GM12878 (cell line): ENCODE results near the gene IQGAP2. TPM values are rescaled to one million over a fixed set of nuclear protein-coding genes. Genes with fewer than 3 reads are reported as not detected.

ENCODE experiments used
- ATAC-seq: fragments of 200-7000 bp; cut with Tn5 transposase; 3 replicates; pipeline ENCODE4 v1.9.1; 2020; ENCODE audit warnings: mild to moderate bottlenecking, moderate library complexity
- BruUV-seq: library from RNA; stranded (reverse); fragments of 400-500 nt; replicated peaks from 2 replicates; lab custom pipeline; 2021; lab: Mats Ljungman, UMichigan
- CTCF ChIA-PET: fragments of 300-600 bp; sonication (Branson Sonifier 250); formaldehyde crosslinking; extraction: SDS; loops from one replicate; lab custom pipeline; 2021; ENCODE audit warnings: inconsistent platforms; lab: Yijun Ruan, JAX
- POLR2A ChIA-PET: fragments of 350-600 bp; formaldehyde crosslinking; extraction: SDS; loops from one replicate; lab custom pipeline; 2021; ENCODE audit warnings: inconsistent platforms; lab: Charles Lee
- RAD21 ChIA-PET: fragments of 300-600 bp; sonication (Branson Sonifier 250); formaldehyde crosslinking; loops from one replicate; lab custom pipeline; 2023; ENCODE audit warnings: antibody characterized with exemption; ENCODE audit not compliant: unreplicated experiment; lab: Charles Lee
- SMC1A ChIA-PET: fragments of 300-600 bp; sonication (Branson Sonifier 250); formaldehyde crosslinking; loops from one replicate; lab custom pipeline; 2023; ENCODE audit not compliant: unreplicated experiment, uncharacterized antibody; lab: Charles Lee
- DNase-seq: peaks from one replicate; pipeline ENCODE4 v3.0.0-alpha.2; 2011; ENCODE audit warnings: low read depth, low spot score
- FAIRE-seq: peaks from 3 replicates; lab custom pipeline; 2011; peaks lifted over from hg19 to GRCh38; lab: Jason Lieb, UNC
- H2AFZ ChIP-seq: 2 replicates; pipeline ENCODE4 v1.6.0; 2011; ENCODE audit warnings: low read depth, low read length, control low read depth; ENCODE audit not compliant: control insufficient read depth
- H3K27ac ChIP-seq: 2 replicates; pipeline ENCODE4 v1.5.1; 2011; ENCODE audit warnings: control low read depth; ENCODE audit not compliant: control insufficient read depth, insufficient read depth
- H3K27me3 ChIP-seq, 2 experiments: replicated peaks in 1 of 2; 2 replicates each; pipeline versions ENCODE4 v1.6.0 to v1.6.1; 2011; ENCODE audit warnings: low read length in 1 of 2; ENCODE audit not compliant: control insufficient read depth in 2 of 2, insufficient read depth in 2 of 2
- H3K36me3 ChIP-seq, 2 experiments: 2 replicates each; pipeline ENCODE4 v1.5.1; 2011; ENCODE audit warnings: low read length in 1 of 2; ENCODE audit not compliant: control insufficient read depth in 2 of 2, insufficient read depth in 2 of 2
- H3K4me1 ChIP-seq: 2 replicates; pipeline ENCODE4 v1.6.1; 2011; ENCODE audit warnings: mild to moderate bottlenecking, low read length, moderate library complexity, mixed read lengths; ENCODE audit not compliant: control insufficient read depth, insufficient read depth
- H3K4me2 ChIP-seq: 2 replicates; pipeline ENCODE4 v1.6.0; 2011; ENCODE audit warnings: control low read depth; ENCODE audit not compliant: control insufficient read depth, insufficient read depth
- H3K4me3 ChIP-seq: fragments of 200-600 bp; sonication (generic); 2 replicates; pipeline ENCODE4 v1.5.1; 2016
- H3K79me2 ChIP-seq: 2 replicates; pipeline ENCODE4 v1.6.0; 2011; ENCODE audit warnings: low read length; ENCODE audit not compliant: control insufficient read depth, insufficient read depth
- H3K9ac ChIP-seq: 2 replicates; pipeline ENCODE4 v1.8.0; 2011; ENCODE audit warnings: low read length, control low read depth, mixed read lengths; ENCODE audit not compliant: control insufficient read depth, insufficient read depth
- H3K9me3 ChIP-seq: replicated peaks from 3 replicates; pipeline ENCODE4 v1.5.1; 2011; ENCODE audit warnings: mild to moderate bottlenecking, low read length; ENCODE audit not compliant: control insufficient read depth, insufficient read depth
- H4K20me1 ChIP-seq: 2 replicates; pipeline ENCODE4 v1.6.0; 2011; ENCODE audit not compliant: control insufficient read depth, insufficient read depth
- BHLHE40 ChIP-seq, 2 experiments: fragments of 450-650 bp in 1 of 2; IDR thresholded peaks; 2 replicates each; pipeline ENCODE4 v1.6.1; 2011 to 2017; ENCODE audit warnings: low read depth in 2 of 2, borderline replicate concordance in 1 of 2, improper control_type of control experiment in 1 of 2, low read length in 1 of 2, mild to moderate bottlenecking in 1 of 2
- CHD2 ChIP-seq: IDR thresholded peaks from 2 replicates; pipeline ENCODE4 v1.6.1; 2011; ENCODE audit warnings: low read depth, low read length, improper control_type of control experiment, borderline replicate concordance
- FOS ChIP-seq: IDR thresholded peaks from 3 replicates; pipeline ENCODE4 v1.6.1; 2011; ENCODE audit warnings: borderline replicate concordance; ENCODE audit not compliant: insufficient read length; ENCODE audit errors: extremely low read depth
- HDAC2 ChIP-seq: fragments of 200-600 bp; sonication (generic); IDR thresholded peaks from 2 replicates; pipeline ENCODE4 v1.6.1; 2017
- RBBP5 ChIP-seq: fragments of 200-600 bp; sonication (generic); conservative IDR thresholded peaks from 2 replicates; pipeline ENCODE4 v1.6.1; 2016
- TBL1XR1 ChIP-seq: IDR thresholded peaks from 2 replicates; pipeline ENCODE4 v1.6.1; 2012; ENCODE audit warnings: low read depth, low read length, improper control_type of control experiment
- WRNIP1 ChIP-seq: IDR thresholded peaks from 2 replicates; pipeline ENCODE4 v1.6.1; 2011; ENCODE audit warnings: low read depth, low read length, improper control_type of control experiment, borderline replicate concordance
- ZNF687 ChIP-seq: fragments of 450-650 bp; IDR thresholded peaks from 2 replicates; pipeline ENCODE4 v1.6.1; 2017; ENCODE audit warnings: mild to moderate bottlenecking, moderate library complexity
- WGBS: methylation state at CpG from one replicate; pipeline ENCODE4 v1.1.6; 2016; ENCODE audit warnings: low lambda C conversion rate; ENCODE audit not compliant: insufficient replicate concordance, insufficient coverage; ENCODE audit errors: missing lambda C conversion rate; 5-methylcytosine and 5-hydroxymethylcytosine counted together
- in situ Hi-C: fragments of 300-500 bp; cut with MboI; formaldehyde crosslinking; loops from 9 replicates; pipeline ENCODE4 v1.14.3; 2018; ENCODE audit warnings: mixed read lengths
- intact Hi-C: fragments of 100-400 bp; cut with micrococcal nuclease; formaldehyde crosslinking; loops from one replicate; pipeline ENCODE4 v1.14.2; 2022; ENCODE audit not compliant: unreplicated experiment
- polyA plus RNA-seq, 11 experiments: library from polyadenylated mRNA; depleted of rRNA in 4 of 11; unstranded in 6 of 11; stranded (reverse) in 5 of 11; fragments of >200 nt; fragmentation: Nextera tagmentation in 4 of 11; fragmentation: Illumina TruSeq in 1 of 11; extraction: Ambion mirVana in 4 of 11; extraction: Trizol in 1 of 11; gene quantifications; 1 replicate in 1 of 11; 2 replicates in 10 of 11; pipeline versions ENCODE4 v1.2.1 to v1.2.3, GENCODE V29; 2011 to 2016; ENCODE audit warnings: inconsistent platforms in 2 of 11, missing spikeins in 2 of 11, low read depth in 1 of 11
- total RNA-seq, 4 experiments: library from RNA; depleted of rRNA in 3 of 4; stranded (reverse); fragments of >200 nt in 3 of 4; fragmentation: Illumina TruSeq in 1 of 4; extraction: Trizol in 1 of 4; gene quantifications; 2 replicates each; pipeline versions ENCODE4 v1.2.1 to v1.2.3, GENCODE V29; 2013 to 2021
- TF ChIP-seq, protein P1 (sequence below): IDR thresholded peaks from 2 replicates; pipeline ENCODE4 v1.6.1; 2011; ENCODE audit warnings: mild to moderate bottlenecking, low read depth, low read length, moderate library complexity; ENCODE audit not compliant: insufficient replicate concordance
- TF ChIP-seq, protein P2 (sequence below): fragments of 450-650 bp; IDR thresholded peaks from 2 replicates; pipeline ENCODE4 v1.6.1; 2017; ENCODE audit warnings: mild to moderate bottlenecking

Gene IQGAP2
- total and polyA plus RNA-seq, 10 of the 15 experiments (the other 5 are each of a cell fraction or from before 2014, with no cell fraction given) = 14.5 to 41.4 (median 21.8) TPM

DNA sequence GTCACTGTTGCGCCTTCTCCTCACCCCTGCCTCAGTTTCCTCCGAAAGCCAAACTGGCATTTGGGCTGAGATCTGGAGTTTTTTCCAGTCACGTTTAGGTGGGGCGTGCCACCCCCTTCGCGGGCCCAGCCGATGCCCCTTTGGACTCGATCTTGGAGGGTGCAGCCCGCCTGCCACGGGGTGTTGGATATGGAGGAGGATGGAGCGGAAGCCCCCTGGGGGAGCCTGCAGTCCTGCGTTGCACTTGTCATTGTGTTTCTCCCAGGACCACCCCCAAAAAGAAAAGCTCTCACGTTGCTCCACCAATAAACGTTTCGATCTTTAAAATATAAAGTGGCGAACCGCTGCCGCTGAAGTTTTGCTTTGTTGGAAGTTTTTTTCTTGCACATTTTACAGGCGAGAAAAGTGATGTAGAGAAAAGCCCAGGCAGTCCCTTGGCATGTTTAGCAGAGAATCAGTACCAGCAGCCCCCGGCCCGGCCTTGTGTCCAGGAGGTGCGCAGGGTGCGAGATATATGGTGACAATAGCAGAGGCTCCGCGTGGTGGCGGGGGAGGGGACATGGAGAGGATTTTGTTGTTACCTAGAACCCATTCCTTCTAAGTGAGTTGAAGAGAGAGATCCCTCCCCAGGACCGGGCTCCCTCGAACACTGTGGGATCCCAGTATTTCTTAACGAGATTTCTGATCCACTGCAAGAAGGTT, 313.5 kb downstream of the IQGAP2 start (continued):
- TF ChIP-seq FOS = no peak
- TF ChIP-seq RBBP5 = no peak
- TF ChIP-seq HDAC2 = no peak
- peak; percentile 4 to 36; a peak in 1 of 4 replicates for TF ChIP-seq BHLHE40 (IDR thresholded peaks at IDR 0.05; ENCODE audit: borderline replicate concordance in 1 of 2, low read depth in 2 of 2, low read length in 1 of 2)
- no peak for TF ChIP-seq CHD2
- TF ChIP-seq, protein P1, sequence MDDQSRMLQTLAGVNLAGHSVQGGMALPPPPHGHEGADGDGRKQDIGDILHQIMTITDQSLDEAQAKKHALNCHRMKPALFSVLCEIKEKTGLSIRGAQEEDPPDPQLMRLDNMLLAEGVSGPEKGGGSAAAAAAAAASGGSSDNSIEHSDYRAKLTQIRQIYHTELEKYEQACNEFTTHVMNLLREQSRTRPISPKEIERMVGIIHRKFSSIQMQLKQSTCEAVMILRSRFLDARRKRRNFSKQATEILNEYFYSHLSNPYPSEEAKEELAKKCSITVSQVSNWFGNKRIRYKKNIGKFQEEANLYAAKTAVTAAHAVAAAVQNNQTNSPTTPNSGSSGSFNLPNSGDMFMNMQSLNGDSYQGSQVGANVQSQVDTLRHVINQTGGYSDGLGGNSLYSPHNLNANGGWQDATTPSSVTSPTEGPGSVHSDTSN = no peak
- TF ChIP-seq TBL1XR1 = no peak

DNA sequence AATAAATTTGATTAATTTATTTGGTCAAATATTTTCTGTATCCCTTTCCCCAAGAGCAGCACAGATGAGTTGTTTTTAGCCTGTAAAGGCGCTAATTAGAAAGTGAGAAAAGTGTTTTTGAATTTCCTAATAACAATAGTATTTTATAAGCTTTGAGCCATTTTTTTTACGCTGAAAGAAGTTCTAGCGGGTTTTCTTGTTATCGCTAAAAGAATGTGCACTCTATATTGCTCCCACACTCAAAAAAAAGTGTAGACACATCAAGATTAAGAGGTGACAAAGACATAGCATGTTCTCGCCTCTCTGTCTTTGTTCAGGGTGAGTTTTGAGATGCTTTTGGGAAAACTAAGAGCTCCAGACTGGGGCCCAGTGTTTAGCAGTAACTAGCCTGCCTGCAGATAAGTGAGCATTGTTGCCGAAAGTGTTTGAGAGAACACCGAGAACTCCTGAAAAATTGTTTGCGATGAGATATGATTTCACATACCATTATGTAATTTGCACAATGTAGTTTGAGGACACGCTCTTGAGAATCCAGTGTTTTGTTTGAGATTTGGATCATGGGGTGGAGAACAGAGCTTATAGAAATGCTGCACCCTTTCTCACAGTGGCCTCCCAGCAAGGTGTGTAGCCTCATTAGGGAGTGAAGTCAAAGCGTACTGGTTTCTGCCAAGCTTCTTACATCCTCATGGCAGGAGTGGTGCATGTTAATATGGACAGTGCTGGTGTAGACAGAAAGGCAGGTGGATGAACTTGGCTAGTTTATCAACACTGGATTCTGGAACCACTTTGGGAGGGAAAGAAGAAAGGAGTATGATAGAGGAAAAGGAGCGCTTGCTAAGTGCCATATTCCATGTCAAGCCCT, 314.4 kb downstream of the IQGAP2 start:
- Histone ChIP-seq H3K9ac (no peak overlapping the region), H4K20me1 (no peaks in the 10 kb centered on the region), H2AFZ (no peak overlapping the region), H3K27ac (no peak overlapping the region), H3K9me3 (no peaks in the 10 kb centered on the region; the same call in 1 of the 3 replicates), H3K4me1 (peaks cover 23% of the 10 kb centered on the region), H3K36me3 (no peaks in the 10 kb centered on the region), H3K27me3 (peaks cover 0 to 13% of the 10 kb centered on the region in 2 experiments; a peak in 2 of 4 replicates), H3K4me3 (peak overlapping the region; percentile 79; the same call in 1 of the 2 replicates), H3K79me2 (no peaks in the 10 kb centered on the region), H3K4me2 (no peak overlapping the region)
- POLR2A ChIA-PET = interaction anchor here (0.6 to 1.4 kb wide), 7 partner anchors 15 to 60 kb away, joined by 3 to 10 read pairs (median 4); no protein-coding TSS in a partner anchor
- ATAC-seq (no peak), FAIRE-seq (no peak), DNase-seq (no peak)
- RAD21 ChIA-PET = interaction anchor here (0.8 to 11.7 kb wide), 7 partner anchors 9 to 366 kb away, joined by 3 to 254 read pairs (median 3); no protein-coding TSS in a partner anchor
- SMC1A ChIA-PET = interaction anchor here (0.6 to 14.6 kb wide), 10 partner anchors 10 to 66 kb away, joined by 3 to 206 read pairs (median 4); no protein-coding TSS in a partner anchor
- CTCF ChIA-PET = interaction anchor here (0.6 to 10.7 kb wide), 10 partner anchors 8 to 116 kb away, joined by 3 to 153 read pairs (median 3); no protein-coding TSS in a partner anchor
- no TSS peak for BruUV-seq
- intact Hi-C loops = loop anchor here (2.0 kb wide), 1 partner anchor 117 kb away; no protein-coding TSS in a partner anchor
- 92% methylated on average over 11 of the region's 11 CpGs for WGBS
- in situ Hi-C loops = loop anchor here (5.0 kb wide), 1 partner anchor 60 kb away; no protein-coding TSS in a partner anchor
- TF ChIP-seq ZNF687 (0 out of 2 replicates have a peak, but pooled peaks have one; percentile 18), WRNIP1 (no peak)
- TF ChIP-seq, protein P2, sequence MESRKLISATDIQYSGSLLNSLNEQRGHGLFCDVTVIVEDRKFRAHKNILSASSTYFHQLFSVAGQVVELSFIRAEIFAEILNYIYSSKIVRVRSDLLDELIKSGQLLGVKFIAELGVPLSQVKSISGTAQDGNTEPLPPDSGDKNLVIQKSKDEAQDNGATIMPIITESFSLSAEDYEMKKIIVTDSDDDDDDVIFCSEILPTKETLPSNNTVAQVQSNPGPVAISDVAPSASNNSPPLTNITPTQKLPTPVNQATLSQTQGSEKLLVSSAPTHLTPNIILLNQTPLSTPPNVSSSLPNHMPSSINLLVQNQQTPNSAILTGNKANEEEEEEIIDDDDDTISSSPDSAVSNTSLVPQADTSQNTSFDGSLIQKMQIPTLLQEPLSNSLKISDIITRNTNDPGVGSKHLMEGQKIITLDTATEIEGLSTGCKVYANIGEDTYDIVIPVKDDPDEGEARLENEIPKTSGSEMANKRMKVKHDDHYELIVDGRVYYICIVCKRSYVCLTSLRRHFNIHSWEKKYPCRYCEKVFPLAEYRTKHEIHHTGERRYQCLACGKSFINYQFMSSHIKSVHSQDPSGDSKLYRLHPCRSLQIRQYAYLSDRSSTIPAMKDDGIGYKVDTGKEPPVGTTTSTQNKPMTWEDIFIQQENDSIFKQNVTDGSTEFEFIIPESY = peak; percentile 42; the same call in 1 of the 2 replicates
